ENCODE measurements around the gene LRBA.

LRBA gene

GRCh38 chr4:150475763-150476162 lies 539.3 kb downstream of the LRBA start:
- H3K18ac ChIP-seq (ENCODE audit: low read depth in 1 of 2, low read length in 2 of 2) = no peak overlapping the region
- no peaks in the 10 kb centered on the region for H3K4me1 ChIP-seq (ENCODE audit: control insufficient read depth, insufficient read depth, low read depth, low read length)
- H2BK5ac ChIP-seq (ENCODE audit: low read depth, low read length, poor library complexity, severe bottlenecking) = no peak overlapping the region
- no CpG with 5 or more reads among the region's 1 CpG for WGBS
- H2BK120ac ChIP-seq (ENCODE audit: low read depth, low read length) = no peak overlapping the region
- no peak overlapping the region for H2BK12ac ChIP-seq (ENCODE audit: low read length in 2 of 2)
- H3K27ac ChIP-seq (ENCODE audit: low read length, poor library complexity, severe bottlenecking) = no peak overlapping the region
- H3K79me1 ChIP-seq (replicated peaks; ENCODE audit: low read length, poor library complexity, severe bottlenecking) = peaks cover 1% of the 10 kb centered on the region
- H4K91ac ChIP-seq (ENCODE audit: low read length) = no peak overlapping the region
- no peak overlapping the region for H4K8ac ChIP-seq (ENCODE audit: low read length)
- DNase-seq = no peak
- no peak overlapping the region for H3K4ac ChIP-seq (ENCODE audit: low read depth in 1 of 2, low read length in 2 of 2)
- H2BK15ac ChIP-seq (ENCODE audit: low read depth, poor library complexity, severe bottlenecking) = no peak overlapping the region
- H3K4me3 ChIP-seq (ENCODE audit: insufficient read depth in 1 of 2, low read depth in 1 of 2, low read length in 2 of 2) = no peak overlapping the region
- no peak overlapping the region for H2AFZ ChIP-seq (ENCODE audit: low read depth, low read length)
- no peak overlapping the region for H2AK5ac ChIP-seq (ENCODE audit: low read length, severe bottlenecking)
- no peaks in the 10 kb centered on the region for H3K36me3 ChIP-seq (ENCODE audit: control insufficient read depth in 1 of 2, insufficient read depth in 2 of 2, low read depth in 1 of 2, low read length in 2 of 2)
- no peak overlapping the region for H3K23ac ChIP-seq (ENCODE audit: low read length in 2 of 2)
- H3K14ac ChIP-seq (ENCODE audit: low read length in 2 of 2) = no peak overlapping the region
- H3K4me2 ChIP-seq (ENCODE audit: low read length, poor library complexity, severe bottlenecking) = no peak overlapping the region
- H3K27me3 ChIP-seq (ENCODE audit: control insufficient read depth in 1 of 2, insufficient read depth in 1 of 2, low read length in 2 of 2) = no peaks in the 10 kb centered on the region
- no peak overlapping the region for H3K9ac ChIP-seq (ENCODE audit: low read length)
- no peaks in the 10 kb centered on the region for H3K9me3 ChIP-seq (ENCODE audit: control insufficient read depth, low read length)

GRCh38 chr4:150464523-150464922 lies 550.6 kb downstream of the LRBA start:
- H4K91ac ChIP-seq (ENCODE audit: low read length) = no peak overlapping the region
- no peak overlapping the region for H2BK5ac ChIP-seq (ENCODE audit: low read depth, low read length, poor library complexity, severe bottlenecking)
- no peak overlapping the region for H2BK12ac ChIP-seq (ENCODE audit: low read length in 2 of 2)
- H3K18ac ChIP-seq (ENCODE audit: low read depth in 1 of 2, low read length in 2 of 2) = peak overlapping the region in 1 of 2 experiments; percentile 11
- WGBS = 56% methylated on average over 1 of the region's 2 CpGs
- no peak overlapping the region for H3K9ac ChIP-seq (ENCODE audit: low read length)
- no peak overlapping the region for H3K14ac ChIP-seq (ENCODE audit: low read length in 2 of 2)
- H3K4ac ChIP-seq (ENCODE audit: low read depth in 1 of 2, low read length in 2 of 2) = no peak overlapping the region
- H2BK120ac ChIP-seq (ENCODE audit: low read depth, low read length) = no peak overlapping the region
- H3K27ac ChIP-seq (ENCODE audit: low read length, poor library complexity, severe bottlenecking) = no peak overlapping the region
- DNase-seq = no peak
- no peaks in the 10 kb centered on the region for H3K9me3 ChIP-seq (ENCODE audit: control insufficient read depth, low read length)
- no peaks in the 10 kb centered on the region for H3K79me1 ChIP-seq (replicated peaks; ENCODE audit: low read length, poor library complexity, severe bottlenecking)
- H4K8ac ChIP-seq (ENCODE audit: low read length) = no peak overlapping the region
- no peaks in the 10 kb centered on the region for H3K27me3 ChIP-seq (ENCODE audit: control insufficient read depth in 1 of 2, insufficient read depth in 1 of 2, low read length in 2 of 2)
- no peak overlapping the region for H2AK5ac ChIP-seq (ENCODE audit: low read length, severe bottlenecking)
- no peak overlapping the region for H3K4me2 ChIP-seq (ENCODE audit: low read length, poor library complexity, severe bottlenecking)
- no peaks in the 10 kb centered on the region for H3K4me1 ChIP-seq (ENCODE audit: control insufficient read depth, insufficient read depth, low read depth, low read length)
- H3K4me3 ChIP-seq (ENCODE audit: insufficient read depth in 1 of 2, low read depth in 1 of 2, low read length in 2 of 2) = no peak overlapping the region
- no peak overlapping the region for H2BK15ac ChIP-seq (ENCODE audit: low read depth, poor library complexity, severe bottlenecking)
- H3K23ac ChIP-seq (ENCODE audit: low read length in 2 of 2) = no peak overlapping the region
- peaks cover 0 to 4% of the 10 kb centered on the region in 2 experiments for H3K36me3 ChIP-seq (ENCODE audit: control insufficient read depth in 1 of 2, insufficient read depth in 2 of 2, low read depth in 1 of 2, low read length in 2 of 2)
- H2AFZ ChIP-seq (ENCODE audit: low read depth, low read length) = no peak overlapping the region

- Histone ChIP-seq H3K27ac (ENCODE audit: low read length, poor library complexity, severe bottlenecking) (no peak overlapping the region), H3K79me1 (replicated peaks; ENCODE audit: low read length, poor library complexity, severe bottlenecking) (no peaks in the 10 kb centered on the region), H3K4me2 (ENCODE audit: low read length, poor library complexity, severe bottlenecking) (no peak overlapping the region), H3K18ac (ENCODE audit: low read depth in 1 of 2, low read length in 2 of 2) (no peak overlapping the region), H2BK12ac (ENCODE audit: low read length in 2 of 2) (no peak overlapping the region), H3K23ac (ENCODE audit: low read length in 2 of 2) (no peak overlapping the region), H4K8ac (ENCODE audit: low read length) (no peak overlapping the region), H2BK15ac (ENCODE audit: low read depth, poor library complexity, severe bottlenecking) (no peak overlapping the region), H3K4ac (ENCODE audit: low read depth in 1 of 2, low read length in 2 of 2) (no peak overlapping the region), H3K36me3 (ENCODE audit: control insufficient read depth in 1 of 2, insufficient read depth in 2 of 2, low read depth in 1 of 2, low read length in 2 of 2) (peaks cover 0 to 4% of the 10 kb centered on the region in 2 experiments), H3K9ac (ENCODE audit: low read length) (no peak overlapping the region), H3K4me1 (ENCODE audit: control insufficient read depth, insufficient read depth, low read depth, low read length) (no peaks in the 10 kb centered on the region), H3K9me3 (ENCODE audit: control insufficient read depth, low read length) (no peaks in the 10 kb centered on the region), H2BK120ac (ENCODE audit: low read depth, low read length) (no peak overlapping the region), H3K14ac (ENCODE audit: low read length in 2 of 2) (no peak overlapping the region), H3K4me3 (ENCODE audit: insufficient read depth in 1 of 2, low read depth in 1 of 2, low read length in 2 of 2) (no peak overlapping the region), H2AK5ac (ENCODE audit: low read length, severe bottlenecking) (no peak overlapping the region), H4K91ac (ENCODE audit: low read length) (no peak overlapping the region), H3K27me3 (ENCODE audit: control insufficient read depth in 1 of 2, insufficient read depth in 1 of 2, low read length in 2 of 2) (no peaks in the 10 kb centered on the region), H2AFZ (ENCODE audit: low read depth, low read length) (no peak overlapping the region), H2BK5ac (ENCODE audit: low read depth, low read length, poor library complexity, severe bottlenecking) (no peak overlapping the region)
- DNase-seq = peak; percentile 23
- WGBS = 40% methylated on average over 1 of the region's 2 CpGs
These were observed 552.3 kb downstream of the LRBA start for GRCh38 chr4:150462743-150463142.

- WGBS = no CpG with 5 or more reads among the region's 1 CpG
- Histone ChIP-seq H2BK12ac (ENCODE audit: low read length in 2 of 2) (no peak overlapping the region), H3K18ac (ENCODE audit: low read depth in 1 of 2, low read length in 2 of 2) (no peak overlapping the region), H3K4me2 (ENCODE audit: low read length, poor library complexity, severe bottlenecking) (no peak overlapping the region), H2AFZ (ENCODE audit: low read depth, low read length) (no peak overlapping the region), H3K23ac (ENCODE audit: low read length in 2 of 2) (no peak overlapping the region), H3K9me3 (ENCODE audit: control insufficient read depth, low read length) (no peaks in the 10 kb centered on the region), H2BK5ac (ENCODE audit: low read depth, low read length, poor library complexity, severe bottlenecking) (no peak overlapping the region), H4K8ac (ENCODE audit: low read length) (no peak overlapping the region), H3K27ac (ENCODE audit: low read length, poor library complexity, severe bottlenecking) (no peak overlapping the region), H3K4ac (ENCODE audit: low read depth in 1 of 2, low read length in 2 of 2) (no peak overlapping the region), H3K14ac (ENCODE audit: low read length in 2 of 2) (no peak overlapping the region), H3K79me1 (replicated peaks; ENCODE audit: low read length, poor library complexity, severe bottlenecking) (no peaks in the 10 kb centered on the region), H2BK120ac (ENCODE audit: low read depth, low read length) (no peak overlapping the region), H3K4me1 (ENCODE audit: control insufficient read depth, insufficient read depth, low read depth, low read length) (no peaks in the 10 kb centered on the region), H2BK15ac (ENCODE audit: low read depth, poor library complexity, severe bottlenecking) (no peak overlapping the region), H3K27me3 (ENCODE audit: control insufficient read depth in 1 of 2, insufficient read depth in 1 of 2, low read length in 2 of 2) (no peaks in the 10 kb centered on the region), H2AK5ac (ENCODE audit: low read length, severe bottlenecking) (no peak overlapping the region), H4K91ac (ENCODE audit: low read length) (no peak overlapping the region), H3K36me3 (ENCODE audit: control insufficient read depth in 1 of 2, insufficient read depth in 2 of 2, low read depth in 1 of 2, low read length in 2 of 2) (peaks cover 0 to 4% of the 10 kb centered on the region in 2 experiments), H3K9ac (ENCODE audit: low read length) (no peak overlapping the region), H3K4me3 (ENCODE audit: insufficient read depth in 1 of 2, low read depth in 1 of 2, low read length in 2 of 2) (no peak overlapping the region)
- DNase-seq = no peak
These were observed 553.1 kb downstream of the LRBA start for GRCh38 chr4:150461957-150462356.
